SK-N-SH (cell line): Measurements from ENCODE around the gene TMTC2. TPM values are rescaled to one million over a fixed set of nuclear protein-coding genes. Genes with fewer than 3 reads are reported as not detected.

Source experiments
- CTCF ChIA-PET: fragments of 300-600, 350-600 bp; formaldehyde crosslinking; extraction: SDS; loops from one replicate; lab custom pipeline; 2021; lab: Yijun Ruan, JAX
- POLR2A ChIA-PET: fragments of 350-600 bp; sonication (Branson Sonifier 250); formaldehyde crosslinking; extraction: SDS; loops from one replicate; lab custom pipeline; 2020; ENCODE audit warnings: antibody characterized with exemption, inconsistent platforms; lab: Yijun Ruan, JAX
- DNase-seq: peaks from one replicate; pipeline ENCODE4 v3.0.0; 2012
- H2AFZ ChIP-seq: fragments of 200-600 bp; sonication (generic); 2 replicates; pipeline ENCODE4 v1.8.1; 2016; ENCODE audit warnings: antibody characterized with exemption, mild to moderate bottlenecking, low read depth
- H3F3A ChIP-seq: fragments of 200-600 bp; sonication (generic); replicated peaks from 2 replicates; pipeline ENCODE3; 2016; ENCODE audit warnings: antibody characterized with exemption, mild to moderate bottlenecking; ENCODE audit not compliant: insufficient read depth
- H3K27ac ChIP-seq, 2 experiments: fragments of 200-500 bp in 1 of 2; fragments of 200-600 bp in 1 of 2; sonication (Bioruptor generic) in 1 of 2; sonication (generic), shearing (Covaris generic) in 1 of 2; 2 replicates each; pipeline versions ENCODE4 v1.5.1 to v1.6.1; 2014 to 2016; ENCODE audit warnings: low read depth in 2 of 2, inconsistent platforms in 1 of 2, low read length in 1 of 2, mild to moderate bottlenecking in 1 of 2, mixed read lengths in 1 of 2
- H3K27me3 ChIP-seq: fragments of 200-600 bp; sonication (generic), shearing (Covaris generic); 2 replicates; pipeline ENCODE4 v1.6.1; 2016; ENCODE audit warnings: mixed run types; ENCODE audit not compliant: insufficient read depth
- H3K36me3 ChIP-seq, 2 experiments: fragments of 200-500 bp in 1 of 2; fragments of 200-600 bp in 1 of 2; sonication (Bioruptor generic) in 1 of 2; sonication (generic) in 1 of 2; replicated peaks in 1 of 2; 2 replicates each; pipeline versions ENCODE3 to v1.5.1; 2014 to 2016; ENCODE audit warnings: low read length in 1 of 2, mild to moderate bottlenecking in 1 of 2; ENCODE audit not compliant: insufficient read depth in 2 of 2, control insufficient read depth in 1 of 2
- H3K4me1 ChIP-seq, 2 experiments: fragments of 200-500 bp in 1 of 2; fragments of 200-600 bp in 1 of 2; sonication (Bioruptor generic) in 1 of 2; sonication (generic), shearing (Covaris generic) in 1 of 2; 2 replicates each; pipeline versions ENCODE4 v1.5.1 to v1.6.1; 2014 to 2016; ENCODE audit warnings: low read depth in 1 of 2, low read length in 1 of 2, mixed run types in 1 of 2; ENCODE audit not compliant: insufficient read depth in 2 of 2, control insufficient read depth in 1 of 2
- H3K4me2 ChIP-seq: fragments of 200-600 bp; sonication (generic), shearing (Covaris generic); 2 replicates; pipeline ENCODE4 v1.6.1; 2017; ENCODE audit warnings: mixed run types
- H3K4me3 ChIP-seq, 2 experiments: fragments of 200-500 bp in 1 of 2; fragments of 200-600 bp in 1 of 2; sonication (Bioruptor generic) in 1 of 2; sonication (generic), shearing (Covaris generic) in 1 of 2; 2 replicates each; pipeline versions ENCODE4 v1.5.1 to v1.8.1; 2014 to 2016; ENCODE audit warnings: low read depth in 2 of 2, inconsistent platforms in 1 of 2, low read length in 1 of 2, mild to moderate bottlenecking in 1 of 2, mixed read lengths in 1 of 2, moderate library complexity in 1 of 2
- H3K79me2 ChIP-seq: fragments of 200-600 bp; sonication (generic); 2 replicates; pipeline ENCODE4 v1.8.1; 2017; ENCODE audit warnings: mild to moderate bottlenecking; ENCODE audit not compliant: insufficient read depth
- H3K9ac ChIP-seq: fragments of 200-600 bp; sonication (generic); 2 replicates; pipeline ENCODE4 v1.6.1; 2017; ENCODE audit warnings: mixed run types
- H3K9me2 ChIP-seq: fragments of 200-600 bp; sonication (generic); 2 replicates; pipeline ENCODE4 v1.6.1; 2017; ENCODE audit warnings: mixed run types
- H3K9me3 ChIP-seq: fragments of 200-600 bp; sonication (generic); 2 replicates; pipeline ENCODE4 v1.6.1; 2017; ENCODE audit warnings: mixed run types, mild to moderate bottlenecking, moderate library complexity
- H4K20me1 ChIP-seq: fragments of 200-600 bp; sonication (generic); 2 replicates; pipeline ENCODE4 v1.6.1; 2017; ENCODE audit warnings: mild to moderate bottlenecking, mixed run types; ENCODE audit not compliant: insufficient read depth
- CHD2 ChIP-seq: fragments of 150-350 bp; IDR thresholded peaks from 2 replicates; pipeline ENCODE4 v1.6.1; 2018; ENCODE audit warnings: low read length; ENCODE audit not compliant: partially characterized antibody
- EP300 ChIP-seq, 2 experiments: IDR thresholded peaks; 2 replicates each; pipeline versions ENCODE4 v1.4.0 to v1.6.1; 2012; ENCODE audit warnings: borderline replicate concordance in 1 of 2, low read depth in 1 of 2, low read length in 1 of 2
- FOXJ3 ChIP-seq: sonication (generic); formaldehyde crosslinking; IDR thresholded peaks from 2 replicates; pipeline ENCODE4 v1.5.1; 2020; ENCODE audit warnings: mild to moderate bottlenecking, missing genetic modification reagents
- GATA2 ChIP-seq: sonication (generic); formaldehyde crosslinking; IDR thresholded peaks from 2 replicates; pipeline ENCODE4 v1.5.0; 2020; ENCODE audit warnings: mild to moderate bottlenecking, missing genetic modification reagents
- IRF3 ChIP-seq: fragments of 150-350 bp; IDR thresholded peaks from 2 replicates; pipeline ENCODE4 v1.6.1; 2016; ENCODE audit warnings: mild to moderate bottlenecking, low read depth, low read length
- MEF2A ChIP-seq: IDR thresholded peaks from 2 replicates; pipeline ENCODE4 v1.4.0; 2012; ENCODE audit warnings: low read depth, borderline replicate concordance
- MXI1 ChIP-seq: IDR thresholded peaks from 2 replicates; pipeline ENCODE4 v1.6.1; 2012; ENCODE audit warnings: mild to moderate bottlenecking, low read depth, low read length, improper control_type of control experiment
- RAD21 ChIP-seq: IDR thresholded peaks from 2 replicates; pipeline ENCODE4 v1.6.1; 2012; ENCODE audit warnings: mild to moderate bottlenecking, low read length
- RCOR1 ChIP-seq: fragments of 150-350 bp; IDR thresholded peaks from 2 replicates; pipeline ENCODE4 v1.6.1; 2017; ENCODE audit warnings: antibody characterized with exemption, low read length
- TCF12 ChIP-seq: IDR thresholded peaks from 2 replicates; pipeline ENCODE4 v1.4.0; 2012
- WGBS: methylation state at CpG from one replicate; pipeline ENCODE4 v1.1.6; 2017; ENCODE audit warnings: low lambda C conversion rate; 5-methylcytosine and 5-hydroxymethylcytosine counted together
- polyA plus RNA-seq, 3 experiments: library from polyadenylated mRNA; depleted of rRNA; stranded (reverse); fragments of >200 nt; gene quantifications; 2 replicates each; pipeline ENCODE4 v1.2.3, GENCODE V29; 2012
- TF ChIP-seq, protein P1 (sequence below): IDR thresholded peaks from 2 replicates; pipeline ENCODE4 v1.4.0; 2012; ENCODE audit warnings: low read depth, borderline replicate concordance

The TMTC2 gene
- polyA plus RNA-seq, 1 of the 3 experiments (the other 2 are of a cell fraction) = 4.1 TPM

DNA sequence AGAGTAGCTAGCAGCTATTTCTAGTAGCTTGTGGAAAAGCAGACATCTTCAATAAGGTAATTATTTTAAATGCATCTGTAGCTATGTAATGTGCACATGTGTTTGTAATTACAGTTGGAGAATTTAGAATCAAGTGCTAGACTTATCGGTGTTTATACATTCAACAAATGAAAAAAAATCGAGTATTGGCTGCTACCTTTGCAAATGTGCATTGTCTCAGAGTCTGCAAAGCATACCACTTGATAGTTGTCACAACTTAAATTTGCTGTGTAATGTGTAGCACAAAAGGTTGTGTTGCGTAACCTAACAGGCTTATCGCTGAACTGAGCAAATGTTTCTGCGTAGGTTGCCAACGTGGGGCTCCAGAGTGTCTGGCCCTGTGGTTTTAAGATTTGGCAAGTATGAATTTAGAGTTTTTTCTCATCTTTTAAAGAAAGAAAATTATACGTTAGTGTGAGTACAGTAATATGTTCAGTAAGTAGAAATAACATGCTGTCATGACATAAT lies 44.3 kb downstream of the TMTC2 start:
- Histone ChIP-seq H3K27me3 (no peaks in the 10 kb centered on the region), H3K4me3 (no peak overlapping the region), H3F3A (no peaks in the 10 kb centered on the region), H3K27ac (peak overlapping the region in 1 of 2 experiments; percentile 71; a peak in 2 of 4 replicates), H4K20me1 (no peaks in the 10 kb centered on the region), H3K36me3 (peaks cover 0 to 9% of the 10 kb centered on the region in 2 experiments), H3K4me2 (no peak overlapping the region), H3K79me2 (no peaks in the 10 kb centered on the region), H2AFZ (no peak overlapping the region), H3K9me3 (no peaks in the 10 kb centered on the region), H3K9ac (no peak overlapping the region), H3K4me1 (peaks cover 0 to 9% of the 10 kb centered on the region in 2 experiments; a peak in 2 of 4 replicates), H3K9me2 (no peaks in the 10 kb centered on the region)
- POLR2A ChIA-PET = no interaction called here
- CTCF ChIA-PET = interaction anchor here (0.6 kb wide), 1 partner anchor 45 kb away, joined by 4 read pairs; no protein-coding TSS in a partner anchor
- peak in 1 of 2 experiments; percentile 67; a peak in 2 of 4 replicates for TF ChIP-seq EP300 (IDR thresholded peaks at IDR 0.05; ENCODE audit: borderline replicate concordance in 1 of 2, low read depth in 1 of 2, low read length in 1 of 2)
- peak; percentile 84 for TF ChIP-seq RCOR1
- no peak for TF ChIP-seq FOXJ3 (CRISPR knock-in tag)
- WGBS = 49% methylated on average over 7 of the region's 7 CpGs
- peak; percentile 47 for DNase-seq

DNA sequence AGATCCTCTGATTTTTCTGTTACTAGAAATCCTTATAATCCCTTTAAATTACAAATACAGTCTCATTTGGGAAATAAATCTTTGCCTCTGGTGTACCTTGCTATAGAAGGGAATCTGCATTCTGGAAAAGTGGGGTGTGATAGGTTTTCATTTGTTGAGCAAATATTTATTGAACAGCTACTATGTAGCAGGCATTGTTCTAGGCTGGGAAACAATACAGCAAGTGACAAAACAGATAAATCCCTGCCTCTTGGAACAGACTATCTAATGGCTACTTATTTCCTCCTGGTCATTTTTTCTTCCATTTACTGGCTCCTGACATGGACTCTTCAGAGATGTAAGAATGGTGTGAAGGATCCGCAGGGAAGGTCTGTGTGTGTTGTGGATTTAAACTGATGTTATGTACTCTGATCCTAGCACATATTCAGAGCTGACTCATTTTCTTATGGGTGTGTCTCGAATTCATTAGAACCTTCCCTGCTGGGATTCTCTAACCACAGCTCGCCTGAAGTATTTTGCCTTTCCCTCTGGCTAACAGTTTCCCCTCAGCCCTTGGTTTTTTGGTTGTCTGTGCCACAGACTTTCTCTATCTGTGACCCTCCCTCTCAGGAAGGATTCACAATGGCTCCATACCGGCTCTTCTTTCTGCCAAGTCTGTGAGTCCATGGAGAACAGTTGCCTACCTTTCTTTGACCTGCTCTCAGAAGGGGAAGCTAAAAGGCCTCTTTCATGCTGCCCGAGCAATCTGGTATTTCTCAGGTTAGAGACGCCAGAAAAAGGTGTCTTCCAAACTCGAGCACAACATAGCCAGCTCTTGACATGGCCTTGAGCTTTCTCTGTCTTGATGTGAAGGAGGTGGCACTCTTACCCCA lies 53.7 kb downstream of the TMTC2 start:
- H3K4me3 ChIP-seq = no peak overlapping the region
- no peak overlapping the region for H3K9ac ChIP-seq
- H3K9me2 ChIP-seq = no peaks in the 10 kb centered on the region
- H2AFZ ChIP-seq = no peak overlapping the region; the same call in 1 of the 2 replicates
- H3K36me3 ChIP-seq = peaks cover 3 to 4% of the 10 kb centered on the region in 2 experiments
- no peaks in the 10 kb centered on the region for H3F3A ChIP-seq
- no peaks in the 10 kb centered on the region for H3K79me2 ChIP-seq
- CTCF ChIA-PET = interaction anchor here (0.7 kb wide), 1 partner anchor 19 kb away, joined by 3 read pairs; no protein-coding TSS in a partner anchor
- no peak overlapping the region for H3K27ac ChIP-seq
- 84% methylated on average over 7 of the region's 7 CpGs for WGBS
- TF ChIP-seq MEF2A (no peak), RAD21 (no peak)
- no peak for DNase-seq
- POLR2A ChIA-PET = no interaction called here
- no peaks in the 10 kb centered on the region for H3K27me3 ChIP-seq
- peaks cover 0 to 6% of the 10 kb centered on the region in 2 experiments; a peak in 3 of 4 replicates for H3K4me1 ChIP-seq
- H4K20me1 ChIP-seq = no peaks in the 10 kb centered on the region
- H3K9me3 ChIP-seq = no peaks in the 10 kb centered on the region
- no peak overlapping the region for H3K4me2 ChIP-seq

GRCh38 chr12:82745063-82745674 lies 58.5 kb downstream of the TMTC2 start:
- Histone ChIP-seq H3K9me3 (no peaks in the 10 kb centered on the region), H3K36me3 (peaks cover 0 to 3% of the 10 kb centered on the region in 2 experiments), H3K4me1 (peaks cover 0 to 15% of the 10 kb centered on the region in 2 experiments; a peak in 3 of 4 replicates), H3K79me2 (no peaks in the 10 kb centered on the region), H3F3A (no peaks in the 10 kb centered on the region), H2AFZ (peak overlapping the region; percentile 7; the same call in 1 of the 2 replicates), H3K9me2 (no peaks in the 10 kb centered on the region), H3K9ac (no peak overlapping the region), H3K27ac (peak overlapping the region in 1 of 2 experiments; percentile 74; a peak in 2 of 4 replicates), H4K20me1 (no peaks in the 10 kb centered on the region), H3K4me3 (no peak overlapping the region), H3K4me2 (no peak overlapping the region), H3K27me3 (no peaks in the 10 kb centered on the region)
- 25% methylated on average over 4 of the region's 4 CpGs for WGBS
- TF ChIP-seq RAD21 (0 out of 2 replicates have a peak, but pooled peaks have one; percentile 10), CHD2 (peak; percentile 49), GATA2 (CRISPR knock-in tag) (peak; percentile 95), EP300 (IDR thresholded peaks at IDR 0.05; ENCODE audit: borderline replicate concordance in 1 of 2, low read depth in 1 of 2, low read length in 1 of 2) (peak in 1 of 2 experiments; percentile 86; a peak in 2 of 4 replicates), MXI1 (0 out of 2 replicates have a peak, but pooled peaks have one; percentile 42), IRF3 (no peak), RCOR1 (peak; percentile 76), TCF12 (peak; percentile 27; the same call in 1 of the 2 replicates), FOXJ3 (CRISPR knock-in tag) (peak; percentile 82)
- TF ChIP-seq, protein P1, sequence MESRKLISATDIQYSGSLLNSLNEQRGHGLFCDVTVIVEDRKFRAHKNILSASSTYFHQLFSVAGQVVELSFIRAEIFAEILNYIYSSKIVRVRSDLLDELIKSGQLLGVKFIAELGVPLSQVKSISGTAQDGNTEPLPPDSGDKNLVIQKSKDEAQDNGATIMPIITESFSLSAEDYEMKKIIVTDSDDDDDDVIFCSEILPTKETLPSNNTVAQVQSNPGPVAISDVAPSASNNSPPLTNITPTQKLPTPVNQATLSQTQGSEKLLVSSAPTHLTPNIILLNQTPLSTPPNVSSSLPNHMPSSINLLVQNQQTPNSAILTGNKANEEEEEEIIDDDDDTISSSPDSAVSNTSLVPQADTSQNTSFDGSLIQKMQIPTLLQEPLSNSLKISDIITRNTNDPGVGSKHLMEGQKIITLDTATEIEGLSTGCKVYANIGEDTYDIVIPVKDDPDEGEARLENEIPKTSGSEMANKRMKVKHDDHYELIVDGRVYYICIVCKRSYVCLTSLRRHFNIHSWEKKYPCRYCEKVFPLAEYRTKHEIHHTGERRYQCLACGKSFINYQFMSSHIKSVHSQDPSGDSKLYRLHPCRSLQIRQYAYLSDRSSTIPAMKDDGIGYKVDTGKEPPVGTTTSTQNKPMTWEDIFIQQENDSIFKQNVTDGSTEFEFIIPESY = no peak
- CTCF ChIA-PET = interaction anchor here (1.3 to 2.5 kb wide), 3 partner anchors 13 to 218 kb away, joined by 4 to 9 read pairs (median 7); partner anchors contain the start of gene TMTC2
- POLR2A ChIA-PET = no interaction called here
- DNase-seq = peak; percentile 52
